H1 (cell line): ENCODE data around the gene TMEM30A. TPM values are rescaled to one million over a fixed set of nuclear protein-coding genes. Genes with fewer than 3 reads are reported as not detected.
A peak's percentile ranks its signal among the peaks of the same experiment; 100 is the strongest.

Experiments
- CTCF ChIA-PET: fragments of 300-600 bp; sonication (Branson Sonifier 250); formaldehyde crosslinking; loops from one replicate; lab custom pipeline; 2021; ENCODE audit not compliant: partially characterized antibody; lab: Charles Lee
- POLR2A ChIA-PET: fragments of 300-600 bp; sonication (Branson Sonifier 250); formaldehyde crosslinking; loops from one replicate; lab custom pipeline; 2021; ENCODE audit warnings: inconsistent platforms; ENCODE audit not compliant: partially characterized antibody; lab: Charles Lee
- DNase-seq, 2 experiments: peaks; one replicate each; pipeline versions ENCODE4 v3.0.0 to v3.0.0-alpha.2; 2010 to 2022; ENCODE audit warnings: low spot score in 2 of 2, low read depth in 1 of 2, mixed read lengths in 1 of 2
- FAIRE-seq: peaks from 2 replicates; lab custom pipeline; 2011; peaks lifted over from hg19 to GRCh38; lab: Jason Lieb, UNC
- H2AFZ ChIP-seq: 2 replicates; pipeline ENCODE4 v1.8.1; 2012; ENCODE audit warnings: low read length, inconsistent platforms
- H2AK5ac ChIP-seq: 2 replicates; pipeline ENCODE4 v1.6.1; 2013; ENCODE audit warnings: low read depth, low read length
- H2BK120ac ChIP-seq: replicated peaks from 2 replicates; pipeline ENCODE3; 2013; ENCODE audit warnings: low read depth, low read length, inconsistent platforms
- H2BK12ac ChIP-seq: 2 replicates; pipeline ENCODE4 v1.6.1; 2013; ENCODE audit warnings: low read depth, low read length
- H2BK15ac ChIP-seq: 2 replicates; pipeline ENCODE4 v1.6.1; 2013; ENCODE audit warnings: low read length
- H2BK20ac ChIP-seq: 2 replicates; pipeline ENCODE4 v1.6.1; 2013; ENCODE audit warnings: low read length
- H2BK5ac ChIP-seq: 2 replicates; pipeline ENCODE4 v1.6.1; 2013; ENCODE audit warnings: low read depth, low read length
- H3K14ac ChIP-seq: 2 replicates; pipeline ENCODE4 v1.6.1; 2013; ENCODE audit warnings: inconsistent platforms; ENCODE audit not compliant: insufficient read length
- H3K18ac ChIP-seq: 2 replicates; pipeline ENCODE4 v1.6.1; 2013; ENCODE audit warnings: low read length; ENCODE audit errors: extremely low read depth
- H3K23ac ChIP-seq: 2 replicates; pipeline ENCODE4 v1.6.1; 2013; ENCODE audit warnings: inconsistent platforms; ENCODE audit not compliant: insufficient read length
- H3K23me2 ChIP-seq: 2 replicates; pipeline ENCODE4 v1.6.1; 2013; ENCODE audit warnings: low read depth, low read length
- H3K27ac ChIP-seq: 2 replicates; pipeline ENCODE4 v1.6.1; 2011; ENCODE audit warnings: low read depth, low read length, inconsistent platforms
- H3K27me3 ChIP-seq, 4 experiments: replicated peaks in 1 of 4; 1 replicate in 1 of 4; 2 replicates in 3 of 4; pipeline versions ENCODE4 v1.6.1 to v1.8.1; 2011 to 2013; ENCODE audit warnings: low read length in 3 of 4, mild to moderate bottlenecking in 3 of 4, inconsistent platforms in 2 of 4, mixed read lengths in 2 of 4, moderate library complexity in 1 of 4; ENCODE audit not compliant: control insufficient read depth in 3 of 4, insufficient read depth in 3 of 4; ENCODE audit errors: extremely low read depth in 1 of 4
- H3K36me3 ChIP-seq, 4 experiments: 2 replicates each; pipeline versions ENCODE4 v1.6.1 to v1.8.1; 2011 to 2013; ENCODE audit warnings: mild to moderate bottlenecking in 4 of 4, low read length in 3 of 4, moderate library complexity in 2 of 4, control low read depth in 1 of 4, inconsistent platforms in 1 of 4; ENCODE audit not compliant: insufficient read depth in 4 of 4, control insufficient read depth in 2 of 4
- H3K4ac ChIP-seq: replicated peaks from 2 replicates; pipeline ENCODE3; 2013; ENCODE audit warnings: low read length, low read depth, mixed read lengths, inconsistent platforms; ENCODE audit not compliant: insufficient read length
- H3K4me1 ChIP-seq, 4 experiments: replicated peaks in 1 of 4; 1 replicate in 1 of 4; 2 replicates in 3 of 4; pipeline versions ENCODE4 v1.6.1 to v1.8.1; 2011 to 2013; ENCODE audit warnings: low read length in 3 of 4, inconsistent platforms in 2 of 4, mixed read lengths in 1 of 4; ENCODE audit not compliant: insufficient read depth in 4 of 4, control insufficient read depth in 3 of 4
- H3K4me2 ChIP-seq, 2 experiments: 2 replicates each; pipeline versions ENCODE4 v1.6.1 to v1.8.1; 2011 to 2013; ENCODE audit warnings: low read depth in 2 of 2, low read length in 2 of 2, control low read depth in 1 of 2, inconsistent platforms in 1 of 2, mild to moderate bottlenecking in 1 of 2; ENCODE audit not compliant: insufficient read depth in 1 of 2
- H3K4me3 ChIP-seq, 4 experiments: fragments of 200-600, 300-600 bp in 1 of 4; sonication (generic), shearing (Covaris generic), sonication (Bioruptor Twin) in 1 of 4; 2 replicates each; pipeline versions ENCODE4 v1.5.1 to v1.8.1; 2011 to 2016; ENCODE audit warnings: low read length in 4 of 4, low read depth in 3 of 4, control low read depth in 2 of 4, inconsistent platforms in 2 of 4, mild to moderate bottlenecking in 2 of 4, mixed read lengths in 1 of 4, moderate library complexity in 1 of 4; ENCODE audit not compliant: insufficient read depth in 2 of 4; ENCODE audit errors: extremely low read depth in 1 of 4
- H3K56ac ChIP-seq: replicated peaks from 2 replicates; pipeline ENCODE3; 2013; ENCODE audit warnings: low read depth, mild to moderate bottlenecking, mixed read lengths, low read length, inconsistent platforms; ENCODE audit not compliant: insufficient read length
- H3K79me1 ChIP-seq: 2 replicates; pipeline ENCODE4 v1.6.1; 2013; ENCODE audit warnings: low read depth, low read length, control low read depth
- H3K79me2 ChIP-seq, 2 experiments: 2 replicates each; pipeline versions ENCODE4 v1.6.1 to v1.8.1; 2012 to 2013; ENCODE audit warnings: low read length in 2 of 2, mild to moderate bottlenecking in 2 of 2, inconsistent platforms in 1 of 2; ENCODE audit not compliant: insufficient read depth in 2 of 2, control insufficient read depth in 1 of 2
- H3K9ac ChIP-seq, 4 experiments: replicated peaks in 1 of 4; 1 replicate in 1 of 4; 2 replicates in 3 of 4; pipeline versions ENCODE4 v1.6.1 to v1.8.1; 2011 to 2013; ENCODE audit warnings: low read depth in 3 of 4, low read length in 3 of 4, control low read depth in 2 of 4, mild to moderate bottlenecking in 2 of 4, moderate library complexity in 2 of 4, inconsistent platforms in 1 of 4; ENCODE audit errors: extremely low read depth in 1 of 4
- H3K9me3 ChIP-seq, 2 experiments: 2 replicates each; pipeline versions ENCODE4 v1.6.1 to v1.8.1; 2012 to 2013; ENCODE audit warnings: mild to moderate bottlenecking in 2 of 2, moderate library complexity in 2 of 2, control low read depth in 1 of 2, inconsistent platforms in 1 of 2, low read depth in 1 of 2, low read length in 1 of 2, mixed read lengths in 1 of 2; ENCODE audit not compliant: insufficient read depth in 2 of 2
- H4K20me1 ChIP-seq, 2 experiments: replicated peaks in 1 of 2; 2 replicates each; pipeline versions ENCODE3 to v1.8.1; 2011 to 2013; ENCODE audit warnings: inconsistent platforms in 2 of 2, low read length in 2 of 2, mild to moderate bottlenecking in 1 of 2; ENCODE audit not compliant: insufficient read depth in 2 of 2, control insufficient read depth in 1 of 2
- H4K5ac ChIP-seq: 2 replicates; pipeline ENCODE4 v1.6.1; 2013; ENCODE audit warnings: low read length, low read depth, mixed read lengths, inconsistent platforms; ENCODE audit not compliant: insufficient read length
- H4K8ac ChIP-seq: 2 replicates; pipeline ENCODE4 v1.8.0; 2013; ENCODE audit warnings: mild to moderate bottlenecking, moderate library complexity, low read length, inconsistent platforms; ENCODE audit not compliant: insufficient read depth; ENCODE audit errors: extremely low read depth
- H4K91ac ChIP-seq: replicated peaks from 2 replicates; pipeline ENCODE3; 2013; ENCODE audit warnings: low read length, mixed read lengths, inconsistent platforms; ENCODE audit not compliant: insufficient read length
- CHD1 ChIP-seq: IDR thresholded peaks from 2 replicates; pipeline ENCODE4 v1.6.1; 2012; ENCODE audit warnings: low read depth, low read length, improper control_type of control experiment
- CTBP2 ChIP-seq: IDR thresholded peaks from 2 replicates; pipeline ENCODE4 v1.7.0; 2011; ENCODE audit warnings: borderline replicate concordance, mild to moderate bottlenecking, moderate library complexity, mixed read lengths, low read length; ENCODE audit not compliant: insufficient read depth, insufficient read length
- JUND ChIP-seq: IDR thresholded peaks from 2 replicates; pipeline ENCODE4 v1.6.1; 2011; ENCODE audit warnings: mild to moderate bottlenecking, improper control_type of control experiment, low read length
- KDM5A ChIP-seq: fragments of 200-600 bp; IDR thresholded peaks from 2 replicates; pipeline ENCODE4 v1.7.1; 2012; ENCODE audit warnings: mild to moderate bottlenecking, low read length, inconsistent platforms, mixed read lengths
- SIX5 ChIP-seq: IDR thresholded peaks from 2 replicates; pipeline ENCODE4 v1.6.1; 2011; ENCODE audit warnings: mild to moderate bottlenecking, low read depth, low read length
- WGBS, 2 experiments: shearing (Covaris generic) in 1 of 2; methylation state at CpG; one replicate each; pipeline versions ENCODE4 v1.1.6 to v1.1.7; 2013 to 2015; ENCODE audit warnings: low lambda C conversion rate in 2 of 2, mixed read lengths in 2 of 2, inconsistent platforms in 1 of 2, low coverage in 1 of 2, missing lambda C conversion rate in 1 of 2; ENCODE audit not compliant: insufficient replicate concordance in 2 of 2, insufficient coverage in 1 of 2, insufficient read length in 1 of 2; ENCODE audit errors: extremely low coverage in 1 of 2, missing lambda C conversion rate in 1 of 2; 5-methylcytosine and 5-hydroxymethylcytosine counted together
- polyA plus RNA-seq, 7 experiments: library from polyadenylated mRNA; depleted of rRNA in 3 of 7; stranded (reverse) in 5 of 7; unstranded in 2 of 7; fragments of >200 nt in 5 of 7; fragments of 200-250 nt in 2 of 7; gene quantifications; 1 replicate in 5 of 7; 2 replicates in 1 of 7; 4 replicates in 1 of 7; pipeline versions ENCODE4 v1.2.1 to v1.2.3, GENCODE V29; 2011 to 2013; ENCODE audit warnings: missing spikeins in 2 of 7, mixed read lengths in 2 of 7
- total RNA-seq: library from RNA; stranded (reverse); fragmentation: NEBNext Ultra II Directional; extraction: Animal tissue kit (Norgen Biotek cat#: 25700); gene quantifications from 2 replicates; pipeline ENCODE4 v1.2.1, GENCODE V29; 2021

Gene TMEM30A
- total and polyA plus RNA-seq, 2 of the 8 experiments (the other 6 are each of a cell fraction or from before 2014, with no cell fraction given) = 10.5 to 71.0 TPM

- Histone ChIP-seq H3K23ac (no peak overlapping the region), H2AK5ac (no peak overlapping the region), H3K4me1 (peaks cover 0 to 30% (median 18%) of the 10 kb centered on the region in 4 experiments; a peak in 5 of 7 replicates), H2BK120ac (no peak overlapping the region), H3K23me2 (no peaks in the 10 kb centered on the region), H3K27me3 (no peaks in the 10 kb centered on the region), H4K20me1 (no peaks in the 10 kb centered on the region), H4K91ac (no peak overlapping the region), H4K8ac (no peak overlapping the region), H3K4ac (no peak overlapping the region), H3K9ac (no peak overlapping the region), H3K56ac (no peak overlapping the region), H3K36me3 (no peaks in the 10 kb centered on the region), H2AFZ (no peak overlapping the region), H3K4me2 (peak overlapping the region in 1 of 2 experiments; percentile 83; a peak in 2 of 4 replicates), H3K27ac (no peak overlapping the region), H3K79me2 (peaks cover 0 to 10% of the 10 kb centered on the region in 2 experiments; a peak in 1 of 4 replicates), H2BK12ac (peak overlapping the region; percentile 91; the same call in 1 of the 2 replicates), H2BK15ac (no peak overlapping the region), H4K5ac (no peak overlapping the region), H2BK5ac (no peak overlapping the region), H3K18ac (no peak overlapping the region), H3K9me3 (no peaks in the 10 kb centered on the region), H3K14ac (no peak overlapping the region), H2BK20ac (peak overlapping the region; percentile 29; the same call in 1 of the 2 replicates), H3K79me1 (no peaks in the 10 kb centered on the region), H3K4me3 (no peak overlapping the region)
- FAIRE-seq (no peak), DNase-seq (no peak)
- ChIA-PET CTCF (interaction anchor here (0.8 to 1.3 kb wide), 3 partner anchors 12 to 196 kb away, joined by 3 read pairs; no protein-coding TSS in a partner anchor), POLR2A (no interaction called here)
- no peak for TF ChIP-seq CHD1
- no peak for TF ChIP-seq JUND
- TF ChIP-seq SIX5 = no peak
- no peak for TF ChIP-seq KDM5A
- no peak for TF ChIP-seq CTBP2
- WGBS, 2 experiments = 95% methylated on average over 2 of the region's 2 CpGs; no CpG with 5 or more reads in 1 of the 2 experiments
Measured at GRCh38 chr6:75331151-75331550, 46.6 kb upstream of the TMEM30A start.
